DMS153 (cell line): ENCODE data around the gene TMEM237.

Experiments
- DNase-seq: peaks from one replicate; lab custom pipeline; 2025; lab: John Stamatoyannopoulos, UW

The TMEM237 gene

GRCh38 chr2:201642086-201642578, 1.2 kb downstream of the TMEM237 start:
- no peak for DNase-seq

GRCh38 chr2:201639205-201639604, 4.1 kb downstream of the TMEM237 start:
- no peak for DNase-seq

- DNase-seq = no peak
These were observed 5.0 kb downstream of the TMEM237 start for GRCh38 chr2:201638326-201638725.

- DNase-seq = no peak
These were observed 9.5 kb downstream of the TMEM237 start for GRCh38 chr2:201633661-201634249.

- DNase-seq = no peak
These were observed 12.3 kb downstream of the TMEM237 start for GRCh38 chr2:201631041-201631440.

- DNase-seq = no peak
These were observed 12.7 kb downstream of the TMEM237 start for GRCh38 chr2:201630577-201630976.

- no peak for DNase-seq
These were observed 14.8 kb downstream of the TMEM237 start for GRCh38 chr2:201628545-201628944.

- DNase-seq = no peak
These were observed 20.9 kb downstream of the TMEM237 start for GRCh38 chr2:201622306-201622970.

- no peak for DNase-seq
These were observed 21.9 kb downstream of the TMEM237 start for GRCh38 chr2:201621293-201621999.

- DNase-seq = peak; percentile 48
These were observed 24.3 kb downstream of the TMEM237 start for GRCh38 chr2:201618744-201619662.

- no peak for DNase-seq
These were observed 35.3 kb downstream of the TMEM237 start for GRCh38 chr2:201608021-201608420.

GRCh38 chr2:201607568-201607967, 35.7 kb downstream of the TMEM237 start:
- DNase-seq = no peak

- DNase-seq = no peak
These were observed 42.4 kb downstream of the TMEM237 start for GRCh38 chr2:201600906-201601305.

GRCh38 chr2:201597397-201597796, 45.9 kb downstream of the TMEM237 start:
- DNase-seq = no peak

- no peak for DNase-seq
These were observed 62.8 kb downstream of the TMEM237 start for GRCh38 chr2:201580486-201580885.

- DNase-seq = no peak
These were observed 63.8 kb downstream of the TMEM237 start for GRCh38 chr2:201579536-201579935.

GRCh38 chr2:201575971-201576370, 67.3 kb downstream of the TMEM237 start:
- no peak for DNase-seq

- no peak for DNase-seq
These were observed 68.5 kb downstream of the TMEM237 start for GRCh38 chr2:201574766-201575165.

- no peak for DNase-seq
These were observed 70.3 kb downstream of the TMEM237 start for GRCh38 chr2:201572846-201573508.
